MM.1S (cell line): ENCODE measurements around the gene POU4F2.
"Not testable (repeated sequence)": the region's sequence is repeated elsewhere in the genome, so short reads cannot be mapped to it uniquely, and the experiment has no call there.

Source experiments
- DNase-seq: peaks from one replicate; pipeline ENCODE4 v3.0.0-alpha.2; 2015
- H2AFZ ChIP-seq: fragments of 300-600 bp; sonication (generic); 2 replicates; pipeline ENCODE4 v1.6.0; 2016; ENCODE audit warnings: antibody characterized with exemption, low read length
- H3F3A ChIP-seq: fragments of 300-600 bp; sonication (generic); 2 replicates; pipeline ENCODE4 v1.6.1; 2016; ENCODE audit warnings: mild to moderate bottlenecking, antibody characterized with exemption, low read length, moderate library complexity, mixed read lengths; ENCODE audit not compliant: insufficient read depth
- H3K27ac ChIP-seq: fragments of 300-600 bp; sonication (generic); 2 replicates; pipeline ENCODE4 v1.5.1; 2016; ENCODE audit warnings: mild to moderate bottlenecking, low read length
- H3K27me3 ChIP-seq: fragments of 300-600 bp; sonication (generic); replicated peaks from 2 replicates; pipeline ENCODE4 v1.6.0; 2016; ENCODE audit warnings: low read length; ENCODE audit not compliant: insufficient read depth
- H3K36me3 ChIP-seq: fragments of 300-600 bp; sonication (generic); replicated peaks from 2 replicates; pipeline ENCODE4 v1.6.1; 2016; ENCODE audit warnings: mild to moderate bottlenecking, low read length, mixed read lengths; ENCODE audit not compliant: insufficient read depth
- H3K4me1 ChIP-seq: fragments of 300-600 bp; sonication (generic); 2 replicates; pipeline ENCODE4 v1.6.1; 2016; ENCODE audit warnings: low read length, mixed read lengths
- H3K4me2 ChIP-seq: fragments of 300-600 bp; sonication (generic); 2 replicates; pipeline ENCODE4 v1.6.0; 2016; ENCODE audit warnings: low read depth, low read length
- H3K4me3 ChIP-seq: fragments of 300-600 bp; sonication (generic); 2 replicates; pipeline ENCODE4 v1.5.1; 2016; ENCODE audit warnings: low read length, mixed read lengths
- H3K79me2 ChIP-seq: fragments of 300-600 bp; sonication (generic); 2 replicates; pipeline ENCODE4 v1.6.1; 2016; ENCODE audit warnings: mixed run types, low read length, mixed read lengths
- H3K9ac ChIP-seq: fragments of 300-600 bp; sonication (generic); 2 replicates; pipeline ENCODE4 v1.6.1; 2016; ENCODE audit warnings: low read length, mixed read lengths
- H3K9me2 ChIP-seq: fragments of 300-600 bp; sonication (generic); replicated peaks from 2 replicates; pipeline ENCODE4 v1.6.1; 2016; ENCODE audit warnings: mild to moderate bottlenecking, low read length, mixed read lengths; ENCODE audit not compliant: insufficient read depth
- H3K9me3 ChIP-seq: fragments of 300-600 bp; sonication (generic); replicated peaks from 2 replicates; pipeline ENCODE4 v1.6.1; 2016; ENCODE audit warnings: mild to moderate bottlenecking, low read length, mixed read lengths; ENCODE audit not compliant: insufficient read depth
- H4K20me1 ChIP-seq: fragments of 300-600 bp; sonication (generic); 2 replicates; pipeline ENCODE4 v1.6.1; 2016; ENCODE audit warnings: mild to moderate bottlenecking, low read length, moderate library complexity, mixed read lengths; ENCODE audit not compliant: insufficient read depth
- CTCF ChIP-seq: fragments of 300-600 bp; sonication (generic); IDR thresholded peaks from 2 replicates; pipeline ENCODE4 v1.5.1; 2016; ENCODE audit warnings: antibody characterized with exemption, low read length, mixed read lengths
- EZH2 ChIP-seq: fragments of 300-600 bp; sonication (generic); optimal IDR thresholded peaks from 2 replicates; pipeline ENCODE3; 2017; ENCODE audit warnings: low read depth, mild to moderate bottlenecking, antibody characterized with exemption, low read length, mixed read lengths
- EZH2phosphoT487 ChIP-seq: fragments of 300-600 bp; sonication (generic); IDR thresholded peaks from 2 replicates; pipeline ENCODE4 v1.6.1; 2018; ENCODE audit warnings: antibody characterized with exemption, low read length

POU4F2 gene

GRCh38 chr4:146655521-146655856 lies 16.8 kb downstream of the POU4F2 start:
- DNase-seq: no peak
- no peaks in the 10 kb centered on the region for H3K9me2 ChIP-seq
- no peak overlapping the region for H3K27ac ChIP-seq
- no peaks in the 10 kb centered on the region for H3K27me3 ChIP-seq
- H2AFZ ChIP-seq: no peak overlapping the region
- no peaks in the 10 kb centered on the region for H3K79me2 ChIP-seq
- H4K20me1 ChIP-seq: no peaks in the 10 kb centered on the region
- no peaks in the 10 kb centered on the region for H3K36me3 ChIP-seq
- no peak overlapping the region for H3K4me2 ChIP-seq
- no peaks in the 10 kb centered on the region for H3F3A ChIP-seq
- TF ChIP-seq CTCF (no peak), EZH2phosphoT487 (no peak), EZH2 (no peak)
- H3K9ac ChIP-seq: no peak overlapping the region
- no peaks in the 10 kb centered on the region for H3K9me3 ChIP-seq
- no peaks in the 10 kb centered on the region for H3K4me1 ChIP-seq
- no peak overlapping the region for H3K4me3 ChIP-seq

- Histone ChIP-seq H4K20me1 (no peaks in the 10 kb centered on the region), H3K9ac (no peak overlapping the region), H3K79me2 (no peaks in the 10 kb centered on the region), H3K4me3 (no peak overlapping the region), H3K9me2 (no peaks in the 10 kb centered on the region), H3K36me3 (no peaks in the 10 kb centered on the region), H3K4me1 (no peaks in the 10 kb centered on the region), H3K27me3 (no peaks in the 10 kb centered on the region), H3K9me3 (no peaks in the 10 kb centered on the region), H3K4me2 (no peak overlapping the region), H2AFZ (no peak overlapping the region), H3K27ac (no peak overlapping the region), H3F3A (no peaks in the 10 kb centered on the region)
- DNase-seq: no peak
- TF ChIP-seq CTCF (no peak), EZH2phosphoT487 (no peak), EZH2 (no peak)
These were observed 22.7 kb downstream of the POU4F2 start for GRCh38 chr4:146661367-146661766.

- not testable (repeated sequence) for H3K9me3 ChIP-seq, H3K9me2 ChIP-seq, H3K36me3 ChIP-seq, H3K4me2 ChIP-seq, H2AFZ ChIP-seq, H3K4me3 ChIP-seq, H3K27me3 ChIP-seq, DNase-seq, H3K4me1 ChIP-seq, H4K20me1 ChIP-seq, H3F3A ChIP-seq, H3K9ac ChIP-seq, H3K27ac ChIP-seq, H3K79me2 ChIP-seq
These were observed 25.2 kb downstream of the POU4F2 start for GRCh38 chr4:146663968-146664311.

GRCh38 chr4:146674829-146675570 lies 36.3 kb downstream of the POU4F2 start:
- Histone ChIP-seq H3K9ac (no peak overlapping the region), H3K79me2 (no peaks in the 10 kb centered on the region), H3K4me1 (no peaks in the 10 kb centered on the region), H3K4me2 (no peak overlapping the region), H3K4me3 (no peak overlapping the region), H3K27ac (no peak overlapping the region), H2AFZ (no peak overlapping the region), H3F3A (no peaks in the 10 kb centered on the region), H4K20me1 (no peaks in the 10 kb centered on the region), H3K9me2 (no peaks in the 10 kb centered on the region), H3K36me3 (no peaks in the 10 kb centered on the region), H3K9me3 (no peaks in the 10 kb centered on the region), H3K27me3 (no peaks in the 10 kb centered on the region)
- no peak for DNase-seq
- no peak for TF ChIP-seq EZH2
- TF ChIP-seq CTCF: no peak
- no peak for TF ChIP-seq EZH2phosphoT487
